ENCODE measurements around the gene NUDCD3. TPM values are rescaled to one million over a fixed set of nuclear protein-coding genes. Genes with fewer than 3 reads are reported as not detected.

NUDCD3 gene
- total RNA-seq, 1 experiment from 2014 or later, result 71.9 TPM

GRCh38 chr7:44434201-44434600, 56.3 kb downstream of the NUDCD3 start:
- no peak overlapping the region for H2BK20ac ChIP-seq (ENCODE audit: low read depth, low read length, poor library complexity, severe bottlenecking)
- H4K20me1 ChIP-seq (ENCODE audit: control insufficient read depth, insufficient read depth, insufficient read length), result no peaks in the 10 kb centered on the region

More at GRCh38 chr7:44434201-44434600, 56.3 kb downstream of the NUDCD3 start:
- H3K27ac Mint-ChIP-seq, result peak overlapping the region; percentile 38 to 63 (median 57); a peak in 4 of 7 replicates
- no peaks in the 10 kb centered on the region for H3K9me3 Mint-ChIP-seq
- Histone ChIP-seq H3K79me1 (ENCODE audit: insufficient read depth, low read depth, low read length, poor library complexity, severe bottlenecking) (peaks cover 2% of the 10 kb centered on the region), H3K9me3 (ENCODE audit: control insufficient read depth, low read depth, low read length) (no peaks in the 10 kb centered on the region), H2AK5ac (ENCODE audit: insufficient read length, low read length) (no peak overlapping the region), H3K79me2 (ENCODE audit: insufficient read depth, low read length) (no peaks in the 10 kb centered on the region; the same call in 1 of the 2 replicates), H2BK15ac (ENCODE audit: low read depth, low read length) (no peak overlapping the region), H3K23ac (ENCODE audit: insufficient read length, low read depth, low read length) (no peak overlapping the region), H3K4ac (ENCODE audit: low read depth, low read length) (no peak overlapping the region), H3K27me3 (ENCODE audit: insufficient read depth, low read length) (no peaks in the 10 kb centered on the region), H3K4me2 (ENCODE audit: insufficient read depth, insufficient read length, low read length) (no peak overlapping the region), H3K23me2 (ENCODE audit: insufficient read length, low read depth, low read length, poor library complexity, severe bottlenecking) (no peaks in the 10 kb centered on the region), H3K14ac (ENCODE audit: insufficient read depth, low read length) (no peak overlapping the region), H3K9ac (ENCODE audit: extremely low read depth, insufficient read length, low read length) (no peak overlapping the region), H3K4me1 (ENCODE audit: insufficient read depth, low read length) (peaks cover 2% of the 10 kb centered on the region), H2BK12ac (ENCODE audit: insufficient read length, low read depth, low read length) (no peak overlapping the region), H2BK120ac (ENCODE audit: low read depth, low read length, poor library complexity, severe bottlenecking) (no peak overlapping the region), H3K27ac (ENCODE audit: insufficient read length, low read depth, low read length) (no peak overlapping the region), H4K8ac (replicated peaks; ENCODE audit: insufficient read length, low read depth, low read length) (no peak overlapping the region), H4K91ac (ENCODE audit: insufficient read length, low read depth, low read length) (no peak overlapping the region), H2BK5ac (ENCODE audit: insufficient read length, low read length) (no peak overlapping the region), H3T11ph (ENCODE audit: low read length) (no peak overlapping the region), H4K5ac (ENCODE audit: insufficient read length, low read depth, low read length) (no peak overlapping the region), H3K18ac (ENCODE audit: insufficient read length, low read depth, low read length) (no peak overlapping the region), H2AFZ (ENCODE audit: low read length) (no peak overlapping the region), H3K56ac (ENCODE audit: insufficient read length, low read depth, low read length) (no peak overlapping the region)
- no peaks in the 10 kb centered on the region; the same call in 1 of the 2 replicates for H3K27me3 Mint-ChIP-seq (ENCODE audit: low read depth)
- TF ChIP-seq CTCF (conservative IDR thresholded peaks at IDR 0.05), result no peak
- WGBS (ENCODE audit: extremely low coverage, insufficient read length, low lambda C conversion rate), result no CpG with 5 or more reads among the region's 7 CpGs
- no peak for DNase-seq
- no peak overlapping the region; a peak in 1 of 5 replicates for H3K4me3 Mint-ChIP-seq
- H3K36me3 Mint-ChIP-seq (ENCODE audit: insufficient read depth in 1 of 3, low read depth in 3 of 3), result peaks cover 7 to 13% (median 11%) of the 10 kb centered on the region in 3 experiments; a peak in 5 of 7 replicates
- peaks cover 4 to 6% of the 10 kb centered on the region in 2 experiments; a peak in 3 of 4 replicates for H3K4me1 Mint-ChIP-seq

All from H9 (cell line).